ENCODE measurements around the gene PCNT.

The PCNT gene

GRCh38 chr21:46486481-46487126 lies 162.6 kb downstream of the PCNT start:
- no peak for DNase-seq

GRCh38 chr21:46489162-46489663 lies 165.3 kb downstream of the PCNT start:
- DNase-seq: no peak

- no peak for DNase-seq
Measured at GRCh38 chr21:46489800-46490199, 165.8 kb downstream of the PCNT start.

- no peak for DNase-seq
Measured at GRCh38 chr21:46491553-46491952, 167.6 kb downstream of the PCNT start.

- DNase-seq: no peak
Measured at GRCh38 chr21:46492851-46493250, 168.9 kb downstream of the PCNT start.

- no peak for DNase-seq
Measured at GRCh38 chr21:46493828-46494227, 169.9 kb downstream of the PCNT start.
